ENCODE measurements around the gene EMILIN3. TPM values are rescaled to one million over a fixed set of nuclear protein-coding genes. Genes with fewer than 3 reads are reported as not detected.
A peak's percentile ranks its signal among the peaks of the same experiment; 100 is the strongest.

The EMILIN3 gene
- total RNA-seq, 4 donors from 2014 or later, result 0.13 to 0.76 (median 0.44) TPM; not detected in 1

GRCh38 chr20:41344477-41344876 lies 22.1 kb downstream of the EMILIN3 start:
- no peak for DNase-seq
- intact Hi-C loops (cut with DNase I), result loop anchor here (5.0 kb wide), 4 partner anchors 53 to 372 kb away; no protein-coding TSS in a partner anchor
- no peak overlapping the region for H3K4me3 ChIP-seq
- TF ChIP-seq POLR2A (IDR thresholded peaks at IDR 0.05), result no peak
- no peak for TF ChIP-seq CTCF (IDR thresholded peaks at IDR 0.05)
- H3K4me1 ChIP-seq, result peaks cover 21 to 64% (median 35%) of the 10 kb centered on the region in 3 donors
- H3K36me3 ChIP-seq, result peaks cover 0 to 44% (median 0%) of the 10 kb centered on the region in 3 donors
- peak overlapping the region; percentile 26 to 70 (median 49) for H3K27ac ChIP-seq
- WGBS, 2 donors, result 67% methylated on average over 1 of the region's 4 CpGs; no CpG with 5 or more reads in 1 of the 2 donors
- H3K27me3 ChIP-seq, result no peaks in the 10 kb centered on the region
- no peaks in the 10 kb centered on the region for H3K9me3 ChIP-seq

DNA sequence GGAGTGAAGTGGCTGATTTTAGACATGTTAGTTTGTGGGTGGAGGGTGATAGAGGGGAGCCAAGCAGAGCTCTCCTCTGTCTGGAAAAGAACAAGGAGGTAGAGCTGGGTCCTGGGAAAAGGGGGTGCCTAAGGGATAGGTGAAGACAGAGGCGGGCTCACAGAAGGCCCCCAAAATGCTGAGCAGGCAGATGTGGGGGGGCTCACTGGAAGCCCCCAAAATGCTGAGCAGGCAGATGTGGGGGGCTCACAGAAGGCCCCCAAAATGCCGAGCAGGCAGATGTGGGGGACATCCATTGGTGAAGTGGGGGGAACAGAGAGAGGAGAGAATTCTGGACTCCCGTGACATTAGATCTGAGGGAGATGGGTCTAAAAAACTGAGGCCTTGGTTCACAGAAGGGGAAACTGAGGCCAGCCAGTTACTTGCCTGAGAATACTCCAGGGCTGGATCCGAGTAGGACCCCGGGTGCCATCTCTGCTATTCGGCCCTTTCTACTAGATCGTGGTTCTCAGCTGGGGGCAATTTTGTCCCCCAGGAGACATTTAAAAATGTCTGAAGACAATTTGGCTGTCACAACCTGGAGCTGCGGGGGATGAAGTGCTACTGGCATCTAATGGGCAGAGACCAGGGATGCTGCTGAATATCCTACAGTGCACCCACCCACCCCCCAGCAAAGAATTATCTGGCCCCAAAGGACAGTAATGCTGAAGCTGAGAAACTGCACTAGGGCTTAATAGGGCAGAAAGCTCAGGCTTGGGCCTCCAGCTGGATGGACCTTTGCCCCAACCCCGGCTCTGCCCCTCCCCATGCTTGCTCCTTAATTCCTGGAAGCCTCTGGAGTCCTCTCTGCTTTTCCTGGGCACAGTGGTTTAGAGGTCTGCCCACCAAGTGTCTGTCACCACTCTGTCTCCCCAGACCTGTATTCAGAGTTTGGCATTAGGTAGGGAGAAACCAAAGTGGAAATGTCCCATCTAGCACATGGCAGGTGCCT lies 23.8 kb downstream of the EMILIN3 start:
- intact Hi-C loops (cut with DNase I), result loop anchor here (5.0 kb wide), 4 partner anchors 55 to 370 kb away; no protein-coding TSS in a partner anchor
- TF ChIP-seq POLR2A (IDR thresholded peaks at IDR 0.05) (no peak), CTCF (IDR thresholded peaks at IDR 0.05) (no peak)
- peaks cover 0 to 27% (median 0%) of the 10 kb centered on the region in 3 donors for H3K36me3 ChIP-seq
- no peak for DNase-seq
- 90 to 95% methylated on average over 7 to 9 of the region's 9 CpGs for WGBS, 2 donors
- H3K4me3 ChIP-seq, result no peak overlapping the region
- H3K9me3 ChIP-seq, result no peaks in the 10 kb centered on the region
- H3K27ac ChIP-seq, result peak overlapping the region in 3 of 4 donors; percentile 14 to 96 (median 27)
- H3K4me1 ChIP-seq, result peaks cover 21 to 72% (median 38%) of the 10 kb centered on the region in 3 donors
- H3K27me3 ChIP-seq, result no peaks in the 10 kb centered on the region

DNA sequence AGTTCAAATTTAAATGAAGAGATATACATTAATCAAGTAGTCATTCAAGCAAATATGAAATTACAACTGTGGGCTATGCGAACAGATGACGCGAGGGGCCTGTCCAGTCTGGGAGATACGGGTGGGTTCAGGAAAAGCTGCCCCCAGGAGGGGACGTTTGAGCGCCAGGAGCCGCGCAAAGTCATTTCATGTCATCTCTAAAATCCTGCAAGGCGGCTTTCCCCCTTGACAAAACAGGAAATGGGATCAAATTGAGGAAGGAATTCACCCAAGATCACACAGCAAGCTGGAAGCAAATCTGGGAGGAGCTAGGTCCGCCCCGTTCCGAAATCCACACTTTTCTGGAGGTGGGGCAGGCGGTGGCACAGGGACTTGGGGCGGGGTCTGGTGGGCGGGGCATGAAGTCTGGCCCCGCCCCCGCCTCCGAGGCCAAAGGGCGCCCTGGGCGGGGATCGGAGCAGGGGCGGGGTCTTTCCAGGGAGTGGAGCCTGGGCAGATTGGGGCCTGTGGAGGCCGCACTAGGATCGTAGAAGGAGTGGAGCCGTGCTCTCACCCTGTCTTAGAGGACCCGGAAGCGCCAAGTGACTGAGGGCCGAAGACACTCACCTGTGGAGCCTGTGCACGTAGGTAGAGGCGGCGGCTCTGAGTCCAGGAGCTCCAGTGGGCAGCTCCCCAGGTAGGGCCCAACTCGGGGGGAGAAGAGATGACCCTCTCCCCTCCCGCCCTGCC lies 26.1 kb downstream of the EMILIN3 start, which contains the start of gene LPIN3:
Gene LPIN3, plus strand, starts transcription at position 495 of the 729 bp plus-strand sequence. CDS start 4,983 bp downstream, outside the sequence.
- Histone ChIP-seq H3K27ac (peak within 1 kb of the TSS; percentile 92 to 96 (median 93)), H3K36me3 (peaks cover 0 to 4% (median 0%) of the 10 kb centered on the region in 3 donors), H3K9me3 (no peaks in the 10 kb centered on the region), H3K4me3 (peak within 1 kb of the TSS; percentile 47 to 70 (median 56)), H3K4me1 (peaks cover 21 to 70% (median 38%) of the 10 kb centered on the region in 3 donors), H3K27me3 (no peaks in the 10 kb centered on the region)
- TF ChIP-seq CTCF (IDR thresholded peaks at IDR 0.05) (peak in 2 of 6 experiments; percentile 20 to 21), POLR2A (IDR thresholded peaks at IDR 0.05) (peak in 2 of 4 donors; percentile 47 to 53)
- WGBS, 2 donors, result 8 to 16% methylated on average over 18 to 24 of the region's 33 CpGs
- no peak for DNase-seq
- intact Hi-C loops (cut with DNase I), result loop anchor here (5.0 kb wide), 4 partner anchors 57 to 368 kb away; no protein-coding TSS in a partner anchor

GRCh38 chr20:41339957-41340326 lies 26.7 kb downstream of the EMILIN3 start:
- intact Hi-C loops (cut with DNase I), result loop anchor here (5.0 to 10.0 kb wide), 5 partner anchors 57 to 368 kb away; partner anchors contain the start of gene PLCG1
- peaks cover 19 to 70% (median 38%) of the 10 kb centered on the region in 3 donors for H3K4me1 ChIP-seq
- H3K4me3 ChIP-seq, result peak overlapping the region; percentile 47 to 70 (median 56)
- peak overlapping the region; percentile 92 to 94 (median 93) for H3K27ac ChIP-seq
- no peaks in the 10 kb centered on the region for H3K36me3 ChIP-seq
- DNase-seq, result no peak
- peak; percentile 82 to 100 (median 99) for TF ChIP-seq CTCF (IDR thresholded peaks at IDR 0.05)
- TF ChIP-seq POLR2A (IDR thresholded peaks at IDR 0.05), result no peak
- no peaks in the 10 kb centered on the region for H3K27me3 ChIP-seq
- H3K9me3 ChIP-seq, result no peaks in the 10 kb centered on the region
- 0 to 8% methylated on average over 4 to 16 of the region's 25 CpGs for WGBS, 2 donors

Data from esophagus squamous epithelium (tissue), 5 donors.